ENCODE results near the gene UBE2Q2. TPM values are rescaled to one million over a fixed set of nuclear protein-coding genes. Genes with fewer than 3 reads are reported as not detected.
A peak's percentile ranks its signal among the peaks of the same experiment; 100 is the strongest.
"Not testable (repeated sequence)": the region's sequence is repeated elsewhere in the genome, so short reads cannot be mapped to it uniquely, and the experiment has no call there.

UBE2Q2 gene
- total RNA-seq, 1 donor from 2014 or later, result 18.9 TPM

DNA sequence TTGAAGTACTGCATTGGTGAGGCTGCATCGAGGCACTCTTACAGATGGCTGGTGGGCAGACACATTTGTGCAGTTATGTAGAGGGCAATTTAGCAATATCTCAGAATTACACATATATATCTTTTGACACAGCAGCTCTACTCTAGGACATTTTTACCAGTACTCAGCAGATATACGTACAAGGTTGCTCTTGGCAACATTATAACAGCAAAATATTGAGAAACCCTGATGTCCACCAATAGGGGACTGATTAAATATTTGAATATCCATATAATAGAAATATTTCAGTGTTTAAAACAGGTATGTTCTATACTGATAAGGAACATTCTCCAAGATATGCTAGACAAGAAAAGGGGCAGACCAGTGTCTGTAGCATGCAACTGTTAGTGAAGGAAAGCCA lies 52.5 kb downstream of the UBE2Q2 start:
- H3K4me1 Mint-ChIP-seq (ENCODE audit: low read depth), result peaks cover 12% of the 10 kb centered on the region
- DNase-seq (ENCODE audit: low spot score), result no peak
- no peaks in the 10 kb centered on the region for H3K27me3 Mint-ChIP-seq (ENCODE audit: low read depth)
- H3K36me3 Mint-ChIP-seq (ENCODE audit: low read depth), result peaks cover 36% of the 10 kb centered on the region
- H3K9me3 Mint-ChIP-seq, result no peaks in the 10 kb centered on the region
- no peak overlapping the region for H3K27ac Mint-ChIP-seq
- intact Hi-C loops (cut with micrococcal nuclease), result no loop called here
- H3K4me3 Mint-ChIP-seq (ENCODE audit: low read depth), result no peak overlapping the region

DNA sequence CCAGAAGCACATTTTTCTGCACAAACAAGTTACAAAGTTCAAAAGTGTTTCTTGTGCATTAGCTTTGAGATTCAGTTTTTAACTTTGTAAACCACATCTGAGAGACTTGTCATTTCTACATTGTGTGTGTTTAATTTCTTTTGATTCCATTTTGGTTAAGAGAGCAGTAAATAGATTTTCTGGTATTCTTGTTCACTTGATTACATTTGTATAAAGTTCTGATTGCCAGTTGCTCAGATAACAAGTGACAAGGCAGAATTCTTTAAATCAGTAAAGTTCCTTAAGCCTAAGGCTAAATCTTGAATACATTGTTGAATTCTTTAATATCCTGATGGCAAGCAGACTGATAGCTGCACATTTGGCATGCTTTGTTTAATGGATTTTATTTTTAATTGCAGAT lies 57.3 kb downstream of the UBE2Q2 start:
- intact Hi-C loops (cut with micrococcal nuclease), result loop anchor here (5.0 to 10.0 kb wide), 2 partner anchors 58 to 256 kb away; partner anchors contain the start of genes IMP3, SNX33 and UBE2Q2
- peaks cover 22% of the 10 kb centered on the region for H3K4me1 Mint-ChIP-seq (ENCODE audit: low read depth)

DNA sequence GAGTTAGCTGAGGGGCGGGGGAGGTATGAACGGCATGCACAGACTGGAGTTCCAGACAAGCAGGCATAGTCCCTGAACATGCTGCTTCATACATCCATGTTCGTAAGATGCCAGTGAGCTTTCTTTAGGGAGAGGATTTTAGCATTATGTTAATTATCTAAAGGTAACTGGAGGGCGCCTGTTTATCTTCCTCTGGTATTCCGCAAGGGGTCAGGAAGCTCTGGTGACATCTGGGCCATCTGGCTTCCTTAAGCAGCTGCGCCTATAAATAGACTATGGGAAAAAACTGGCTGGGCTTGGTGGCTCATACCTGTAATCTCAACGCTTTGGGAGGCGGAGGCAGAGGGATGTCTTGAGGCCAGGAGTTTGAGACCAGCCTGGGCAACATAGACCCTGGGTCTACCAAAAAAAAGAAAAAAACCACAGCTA lies 58.9 kb downstream of the UBE2Q2 start:
- H3K4me1 Mint-ChIP-seq (ENCODE audit: low read depth), result peaks cover 27% of the 10 kb centered on the region
- H3K27ac Mint-ChIP-seq, result no peak overlapping the region
- H3K9me3 Mint-ChIP-seq, result no peaks in the 10 kb centered on the region
- H3K36me3 Mint-ChIP-seq (ENCODE audit: low read depth), result peaks cover 36% of the 10 kb centered on the region
- peak overlapping the region; percentile 74 for H3K4me3 Mint-ChIP-seq (ENCODE audit: low read depth)
- DNase-seq (ENCODE audit: low spot score), result no peak
- no peaks in the 10 kb centered on the region for H3K27me3 Mint-ChIP-seq (ENCODE audit: low read depth)
- intact Hi-C loops (cut with micrococcal nuclease), result loop anchor here (5.0 to 10.0 kb wide), 2 partner anchors 60 to 257 kb away; partner anchors contain the start of genes IMP3, SNX33 and UBE2Q2

More for the DNA sequence above, 57.3 kb downstream of the UBE2Q2 start:
- H3K36me3 Mint-ChIP-seq (ENCODE audit: low read depth), result peaks cover 30% of the 10 kb centered on the region
- H3K4me3 Mint-ChIP-seq (ENCODE audit: low read depth), result no peak overlapping the region
- DNase-seq (ENCODE audit: low spot score), result no peak
- H3K9me3 Mint-ChIP-seq, result no peaks in the 10 kb centered on the region
- no peaks in the 10 kb centered on the region for H3K27me3 Mint-ChIP-seq (ENCODE audit: low read depth)
- no peak overlapping the region for H3K27ac Mint-ChIP-seq

DNA sequence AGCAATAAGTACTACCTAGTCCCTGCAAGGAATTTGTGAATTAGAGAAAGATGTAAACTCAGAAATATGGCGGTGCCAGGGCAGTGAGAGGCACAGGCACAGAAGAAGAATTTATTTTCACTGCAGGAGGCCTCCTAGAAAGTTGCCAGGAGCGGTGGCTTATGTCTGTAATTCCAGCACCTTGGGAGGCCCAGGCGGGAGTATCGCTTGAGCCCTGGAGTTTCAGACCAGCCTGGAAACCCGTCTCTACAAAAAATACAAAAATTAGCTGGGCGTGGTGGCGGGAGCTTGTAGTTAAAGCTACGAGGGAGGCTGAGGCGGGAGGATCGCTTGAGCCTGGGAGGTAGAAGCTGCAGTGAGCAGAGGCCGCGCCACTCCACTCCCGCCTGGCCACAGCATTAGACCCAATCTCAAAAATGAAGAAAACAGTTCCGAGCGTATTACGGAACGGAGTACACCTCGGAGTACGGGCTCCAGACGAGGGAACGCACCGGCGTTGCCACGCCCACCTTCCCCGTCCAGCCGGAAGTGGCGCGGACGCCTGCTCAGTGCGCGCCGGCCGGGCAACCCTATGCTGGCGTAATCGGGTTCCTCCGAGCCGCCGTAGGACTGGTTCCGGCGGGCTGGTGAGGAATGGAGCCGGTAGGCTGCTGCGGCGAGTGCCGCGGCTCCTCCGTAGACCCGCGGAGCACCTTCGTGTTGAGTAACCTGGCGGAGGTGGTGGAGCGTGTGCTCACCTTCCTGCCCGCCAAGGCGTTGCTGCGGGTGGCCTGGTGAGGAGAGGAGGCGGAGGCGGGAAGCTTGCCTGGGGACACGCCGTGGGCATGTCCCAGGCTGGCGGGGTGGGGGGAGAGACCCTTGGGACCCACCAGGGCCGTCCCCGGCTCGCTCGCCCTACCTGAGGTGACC lies 60.3 kb downstream of the UBE2Q2 start, which contains the start of gene FBXO22:
Gene FBXO22 (plus strand): TSS at position 548 of the 909 bp plus-strand sequence. CDS start 86 bp downstream, at position 634.
- H3K27ac Mint-ChIP-seq, result peak within 1 kb of the TSS; percentile 97
- no peaks in the 10 kb centered on the region for H3K9me3 Mint-ChIP-seq
- H3K27me3 Mint-ChIP-seq (ENCODE audit: low read depth), result no peaks in the 10 kb centered on the region
- H3K4me1 Mint-ChIP-seq (ENCODE audit: low read depth), result peaks cover 27% of the 10 kb centered on the region
- peak; percentile 89 for DNase-seq (ENCODE audit: low spot score)
- peak within 1 kb of the TSS; percentile 99 for H3K4me3 Mint-ChIP-seq (ENCODE audit: low read depth)
- intact Hi-C loops (cut with micrococcal nuclease), result loop anchor here (5.0 to 10.0 kb wide), 2 partner anchors 61 to 259 kb away; partner anchors contain the start of genes IMP3, SNX33 and UBE2Q2
- H3K36me3 Mint-ChIP-seq (ENCODE audit: low read depth), result peaks cover 30% of the 10 kb centered on the region

DNA sequence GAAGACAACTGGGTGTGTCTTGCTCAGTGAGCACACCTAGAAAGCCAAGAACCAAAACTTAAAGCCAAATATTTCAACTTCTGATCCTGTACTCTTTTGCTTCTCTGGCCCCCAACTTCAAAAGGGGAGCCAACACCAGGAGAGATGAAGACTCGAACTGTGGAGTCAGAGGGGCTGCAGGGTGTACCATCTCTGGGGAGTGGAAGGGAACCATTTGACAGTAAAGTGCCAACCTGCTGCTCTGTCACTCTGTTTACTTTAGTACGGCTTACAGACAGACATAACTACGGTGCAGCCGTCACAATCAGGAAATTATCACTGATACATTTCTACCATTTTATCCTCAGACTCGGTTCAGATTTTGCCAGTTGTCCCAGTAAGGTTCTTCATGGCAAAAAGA lies 62.0 kb downstream of the UBE2Q2 start:
- Mint-ChIP-seq H3K27ac (no peak overlapping the region), H3K4me1 (ENCODE audit: low read depth) (peaks cover 40% of the 10 kb centered on the region), H3K36me3 (ENCODE audit: low read depth) (peaks cover 47% of the 10 kb centered on the region), H3K9me3 (peaks cover 3% of the 10 kb centered on the region), H3K4me3 (ENCODE audit: low read depth) (peak overlapping the region; percentile 99), H3K27me3 (ENCODE audit: low read depth) (no peaks in the 10 kb centered on the region)
- intact Hi-C loops (cut with micrococcal nuclease), result loop anchor here (10.0 kb wide), 1 partner anchor 260 kb away; the partner anchor contains the start of genes IMP3 and SNX33
- DNase-seq (ENCODE audit: low spot score), result no peak

DNA sequence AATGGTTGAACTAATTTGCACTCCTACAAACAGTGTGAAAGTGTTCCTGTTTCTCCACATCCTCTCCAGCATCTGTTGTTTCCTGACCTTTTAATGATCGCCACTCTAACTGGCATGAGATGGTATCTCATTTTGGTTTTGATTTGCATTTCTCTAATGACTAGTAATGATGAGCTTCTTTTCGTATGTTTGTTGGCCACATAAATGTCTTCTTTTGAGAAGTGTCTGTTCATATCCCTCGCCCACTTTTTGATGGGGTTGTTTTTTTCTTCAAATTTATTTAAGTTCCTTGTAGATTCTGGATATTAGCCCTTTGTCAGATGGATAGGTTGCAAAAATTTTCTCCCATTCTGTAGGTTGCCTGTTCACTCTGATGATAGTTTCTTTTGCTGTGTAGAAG lies 67.1 kb downstream of the UBE2Q2 start:
- intact Hi-C loops (cut with micrococcal nuclease); H3K27me3 Mint-ChIP-seq (ENCODE audit: low read depth); DNase-seq (ENCODE audit: low spot score); H3K4me3 Mint-ChIP-seq (ENCODE audit: low read depth); H3K27ac Mint-ChIP-seq: not testable (repeated sequence)
- Mint-ChIP-seq H3K4me1 (ENCODE audit: low read depth) (peaks cover 27% of the 10 kb centered on the region), H3K36me3 (ENCODE audit: low read depth) (peaks cover 78% of the 10 kb centered on the region), H3K9me3 (peaks cover 31% of the 10 kb centered on the region)

DNA sequence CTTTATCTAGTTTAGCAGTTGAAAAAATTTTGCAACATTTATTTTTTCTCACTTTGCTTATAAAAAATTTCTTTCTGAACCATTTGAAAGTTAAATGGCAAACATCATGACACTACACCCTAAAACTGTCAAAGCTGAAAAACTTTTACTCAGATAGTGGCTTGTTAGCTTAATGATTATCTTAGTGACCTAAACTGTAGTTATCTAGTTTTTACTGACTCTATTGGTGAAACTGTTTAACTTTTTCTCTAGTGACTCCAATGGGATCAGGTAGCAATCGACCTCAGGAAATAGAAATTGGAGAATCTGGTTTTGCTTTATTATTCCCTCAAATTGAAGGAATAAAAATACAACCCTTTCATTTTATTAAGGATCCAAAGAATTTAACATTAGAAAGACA lies 73.7 kb downstream of the UBE2Q2 start:
- H3K27me3 Mint-ChIP-seq (ENCODE audit: low read depth), result no peaks in the 10 kb centered on the region
- H3K4me3 Mint-ChIP-seq (ENCODE audit: low read depth), result no peak overlapping the region
- no peak for DNase-seq (ENCODE audit: low spot score)
- H3K9me3 Mint-ChIP-seq, result peaks cover 11% of the 10 kb centered on the region
- intact Hi-C loops (cut with micrococcal nuclease), result no loop called here
- H3K4me1 Mint-ChIP-seq (ENCODE audit: low read depth), result peaks cover 9% of the 10 kb centered on the region
- peaks cover 57% of the 10 kb centered on the region for H3K36me3 Mint-ChIP-seq (ENCODE audit: low read depth)
- no peak overlapping the region for H3K27ac Mint-ChIP-seq

DNA sequence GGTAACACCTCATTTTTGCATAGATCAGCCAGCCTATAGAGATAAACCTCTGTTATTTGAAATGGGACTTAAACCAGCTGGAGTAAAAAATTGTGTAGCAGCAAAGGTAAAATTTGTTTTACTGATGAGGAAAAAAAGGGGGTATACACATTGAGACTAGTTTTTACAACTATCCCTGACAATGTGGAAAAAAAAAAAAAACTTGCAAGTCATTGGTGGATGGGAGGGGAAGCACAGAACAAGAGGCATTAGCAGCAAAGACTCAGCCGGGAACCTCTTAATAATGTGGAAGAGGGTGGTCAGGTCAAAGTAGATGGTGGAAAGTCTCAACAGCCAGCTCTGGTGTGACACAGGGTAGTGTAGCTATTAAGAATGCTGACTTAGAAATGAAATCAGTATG lies 74.9 kb downstream of the UBE2Q2 start:
- Mint-ChIP-seq H3K9me3 (no peaks in the 10 kb centered on the region), H3K4me3 (ENCODE audit: low read depth) (no peak overlapping the region), H3K27me3 (ENCODE audit: low read depth) (no peaks in the 10 kb centered on the region), H3K4me1 (ENCODE audit: low read depth) (peaks cover 10% of the 10 kb centered on the region), H3K36me3 (ENCODE audit: low read depth) (peaks cover 53% of the 10 kb centered on the region), H3K27ac (no peak overlapping the region)
- intact Hi-C loops (cut with micrococcal nuclease), result no loop called here
- DNase-seq (ENCODE audit: low spot score), result no peak

DNA sequence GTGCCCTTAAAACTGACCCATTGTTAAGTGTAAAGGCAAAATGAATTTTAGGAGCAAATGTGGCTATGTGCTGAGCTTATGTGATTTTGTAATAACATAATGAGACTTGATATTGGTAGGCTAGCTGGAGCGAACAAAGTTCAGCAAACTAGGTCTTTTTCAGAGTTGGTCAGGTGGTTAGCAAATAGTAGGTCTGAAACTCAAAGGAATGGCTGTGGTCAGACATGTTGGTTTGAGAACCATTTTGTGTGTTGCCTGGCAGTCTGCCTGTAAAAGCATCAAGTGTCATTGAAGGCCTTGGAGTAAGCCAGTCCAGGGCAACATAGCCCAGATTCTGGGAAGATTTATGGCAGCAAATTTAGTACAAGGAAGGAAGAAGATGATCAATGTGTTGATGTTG lies 76.8 kb downstream of the UBE2Q2 start:
- Mint-ChIP-seq H3K36me3 (ENCODE audit: low read depth) (peaks cover 45% of the 10 kb centered on the region), H3K27ac (no peak overlapping the region), H3K9me3 (no peaks in the 10 kb centered on the region), H3K4me3 (ENCODE audit: low read depth) (no peak overlapping the region), H3K27me3 (ENCODE audit: low read depth) (no peaks in the 10 kb centered on the region), H3K4me1 (ENCODE audit: low read depth) (peaks cover 18% of the 10 kb centered on the region)
- no peak for DNase-seq (ENCODE audit: low spot score)
- intact Hi-C loops (cut with micrococcal nuclease), result loop anchor here (10.0 kb wide), 1 partner anchor 185 kb away; no protein-coding TSS in a partner anchor

DNA sequence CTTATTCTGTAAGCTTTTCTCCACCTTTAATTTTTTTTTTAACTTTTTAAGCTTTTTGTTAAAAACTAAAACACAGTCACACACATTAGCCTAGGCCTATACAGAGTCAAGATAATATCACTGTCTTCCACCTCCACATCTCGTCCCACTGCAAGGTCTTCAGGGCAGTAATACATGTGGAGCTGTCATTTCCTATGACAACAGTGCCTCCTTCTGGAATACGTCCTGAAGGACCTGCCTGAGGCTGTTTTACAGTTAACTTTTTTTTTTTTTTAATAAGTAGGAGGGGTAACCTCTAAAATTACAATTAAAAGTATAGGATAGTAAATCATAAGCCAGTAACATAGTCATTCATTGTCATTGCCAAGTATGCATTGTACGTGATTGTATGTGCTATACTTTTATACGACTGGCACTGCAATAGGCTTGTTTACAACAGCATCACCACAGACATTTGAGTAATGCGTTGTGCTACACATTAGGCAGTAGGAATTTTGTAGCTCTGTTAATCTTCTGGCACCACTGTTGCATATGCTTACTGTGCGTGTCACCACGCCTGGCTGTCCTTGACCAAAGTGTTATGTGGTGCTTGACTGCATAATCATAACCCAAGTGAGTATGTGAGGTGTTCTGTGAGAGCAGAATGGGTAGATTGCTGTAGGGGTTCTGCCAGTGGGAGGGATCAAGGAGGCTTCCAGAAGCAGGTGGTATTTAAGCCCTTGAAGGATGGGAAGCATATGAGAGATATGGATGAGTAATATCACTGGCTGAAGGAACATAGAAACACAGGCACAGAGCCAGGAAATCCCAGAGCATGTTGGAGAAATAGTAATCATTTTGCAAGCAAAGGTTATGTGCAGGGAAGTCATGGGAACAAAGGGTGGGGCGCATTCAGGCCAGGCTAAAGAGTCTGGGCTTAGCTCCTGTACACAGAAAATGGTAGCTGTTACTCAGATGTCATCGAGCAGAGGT lies 78.8 kb downstream of the UBE2Q2 start:
- intact Hi-C loops (cut with micrococcal nuclease), result loop anchor here (10.0 kb wide), 1 partner anchor 187 kb away; no protein-coding TSS in a partner anchor
- no peak for DNase-seq (ENCODE audit: low spot score)

DNA sequence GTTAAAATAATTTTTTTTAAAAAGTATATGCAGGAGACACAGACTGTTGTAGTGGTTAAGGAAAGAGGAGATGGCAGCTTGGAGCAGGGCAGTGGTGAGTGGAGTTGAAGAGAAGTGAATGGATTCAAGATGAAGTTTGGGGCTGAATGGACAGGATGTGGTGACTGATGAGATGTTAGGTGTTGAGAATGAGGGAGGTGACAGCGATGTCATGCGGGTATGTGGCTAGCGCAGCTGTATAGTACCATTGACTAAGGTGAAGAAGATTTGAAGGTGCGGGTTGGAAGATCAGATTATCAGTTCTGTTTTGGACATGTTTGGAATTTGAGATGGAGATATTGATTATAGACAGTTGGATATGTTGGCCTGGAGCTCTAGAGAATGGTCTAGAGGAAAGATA lies 80.5 kb downstream of the UBE2Q2 start:
- peaks cover 47% of the 10 kb centered on the region for H3K36me3 Mint-ChIP-seq (ENCODE audit: low read depth)
- no peak overlapping the region for H3K4me3 Mint-ChIP-seq (ENCODE audit: low read depth)
- no peak for DNase-seq (ENCODE audit: low spot score)
- intact Hi-C loops (cut with micrococcal nuclease), result loop anchor here (10.0 kb wide), 1 partner anchor 189 kb away; no protein-coding TSS in a partner anchor
- no peaks in the 10 kb centered on the region for H3K9me3 Mint-ChIP-seq
- no peak overlapping the region for H3K27ac Mint-ChIP-seq
- H3K27me3 Mint-ChIP-seq (ENCODE audit: low read depth), result no peaks in the 10 kb centered on the region
- H3K4me1 Mint-ChIP-seq (ENCODE audit: low read depth), result peaks cover 34% of the 10 kb centered on the region

More for the DNA sequence above, 78.8 kb downstream of the UBE2Q2 start:
- H3K9me3 Mint-ChIP-seq, result no peaks in the 10 kb centered on the region
- no peak overlapping the region for H3K4me3 Mint-ChIP-seq (ENCODE audit: low read depth)
- H3K27me3 Mint-ChIP-seq (ENCODE audit: low read depth), result no peaks in the 10 kb centered on the region
- H3K4me1 Mint-ChIP-seq (ENCODE audit: low read depth), result peaks cover 25% of the 10 kb centered on the region
- H3K27ac Mint-ChIP-seq, result no peak overlapping the region
- H3K36me3 Mint-ChIP-seq (ENCODE audit: low read depth), result peaks cover 55% of the 10 kb centered on the region

DNA sequence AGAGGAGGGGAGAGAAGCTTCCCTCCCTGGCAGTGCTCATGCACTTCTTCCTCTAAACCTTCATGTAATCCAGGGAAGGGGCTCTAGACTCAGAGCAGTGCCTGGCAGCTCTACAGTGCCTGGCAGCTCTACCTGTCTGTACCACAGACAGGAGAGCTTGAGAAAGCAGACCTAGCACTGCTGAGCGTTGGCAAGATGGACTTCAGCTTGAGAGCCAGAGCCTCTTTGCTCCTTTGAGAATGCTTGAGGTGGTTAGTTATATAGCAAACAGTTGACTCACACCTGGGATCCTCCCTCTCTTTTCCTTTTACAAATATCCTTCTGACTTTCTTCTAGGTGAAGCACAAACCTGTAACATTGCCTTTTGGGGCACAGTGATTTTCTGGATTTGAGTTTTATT lies 81.3 kb downstream of the UBE2Q2 start:
- H3K4me3 Mint-ChIP-seq (ENCODE audit: low read depth), result no peak overlapping the region
- no peaks in the 10 kb centered on the region for H3K27me3 Mint-ChIP-seq (ENCODE audit: low read depth)
- peaks cover 34% of the 10 kb centered on the region for H3K4me1 Mint-ChIP-seq (ENCODE audit: low read depth)
- H3K36me3 Mint-ChIP-seq (ENCODE audit: low read depth), result peaks cover 44% of the 10 kb centered on the region
- DNase-seq (ENCODE audit: low spot score), result no peak
- intact Hi-C loops (cut with micrococcal nuclease), result loop anchor here (10.0 kb wide), 1 partner anchor 190 kb away; no protein-coding TSS in a partner anchor
- no peak overlapping the region for H3K27ac Mint-ChIP-seq
- H3K9me3 Mint-ChIP-seq, result no peaks in the 10 kb centered on the region
